ENCODE results near the gene TOR1A.
A peak's percentile ranks its signal among the peaks of the same experiment; 100 is the strongest.
"Not testable (repeated sequence)": the region's sequence is repeated elsewhere in the genome, so short reads cannot be mapped to it uniquely, and the experiment has no call there.

Gene TOR1A

GRCh38 chr9:129803676-129804060 is 20.3 kb downstream of the TOR1A start:
- Mint-ChIP-seq H3K27ac (no peak overlapping the region), H3K9me3 (no peaks in the 10 kb centered on the region), H3K4me1 (peaks cover 20% of the 10 kb centered on the region), H3K27me3 (ENCODE audit: low read depth, poor library complexity) (peaks cover 4% of the 10 kb centered on the region), H3K36me3 (ENCODE audit: low read depth) (peaks cover 21% of the 10 kb centered on the region), H3K4me3 (peak overlapping the region; percentile 81)
- DNase-seq = no peak
- no peak for TF ChIP-seq CTCF (IDR thresholded peaks at IDR 0.05)

GRCh38 chr9:129802833-129803675 is 20.9 kb downstream of the TOR1A start, which contains the start of gene TOR1B:
TOR1B (plus strand) TSS chr9:129803184; CDS start chr9:129803213, 29 bp downstream.
- no peaks in the 10 kb centered on the region for H3K9me3 Mint-ChIP-seq
- peaks cover 5% of the 10 kb centered on the region for H3K27me3 Mint-ChIP-seq (ENCODE audit: low read depth, poor library complexity)
- H3K27ac Mint-ChIP-seq = no peak within 1 kb of the TSS
- peak; percentile 96 for DNase-seq
- TF ChIP-seq CTCF (IDR thresholded peaks at IDR 0.05) = no peak
- H3K4me1 Mint-ChIP-seq = peaks cover 20% of the 10 kb centered on the region
- peaks cover 20% of the 10 kb centered on the region for H3K36me3 Mint-ChIP-seq (ENCODE audit: low read depth)
- peak within 1 kb of the TSS; percentile 81 for H3K4me3 Mint-ChIP-seq

DNA sequence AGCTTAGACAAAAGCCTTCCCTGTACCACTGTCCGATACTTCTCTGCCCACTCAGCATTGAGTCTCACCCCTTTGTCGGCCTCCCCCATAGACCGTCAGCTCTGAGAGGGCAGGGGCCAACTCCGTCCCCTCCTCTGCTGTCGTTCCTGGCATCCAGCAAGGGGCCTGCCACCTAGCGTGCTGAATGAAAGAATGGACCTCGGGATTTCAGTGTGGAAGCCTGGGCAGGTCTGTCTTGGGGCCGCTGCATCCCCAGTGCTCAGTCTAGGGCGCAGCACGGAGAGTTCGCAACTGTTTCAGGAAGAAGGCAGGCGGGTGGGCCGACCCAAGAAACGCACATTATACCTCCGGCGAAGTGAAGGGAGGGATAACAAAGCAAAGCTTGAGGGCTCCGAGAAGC is 22.4 kb downstream of the TOR1A start:
- H3K27ac Mint-ChIP-seq = peak overlapping the region; percentile 72
- no peaks in the 10 kb centered on the region for H3K9me3 Mint-ChIP-seq
- H3K4me1 Mint-ChIP-seq = peaks cover 19% of the 10 kb centered on the region
- peaks cover 11% of the 10 kb centered on the region for H3K27me3 Mint-ChIP-seq (ENCODE audit: low read depth, poor library complexity)
- H3K4me3 Mint-ChIP-seq = peak overlapping the region; percentile 65
- TF ChIP-seq CTCF (IDR thresholded peaks at IDR 0.05) = no peak
- no peak for DNase-seq
- H3K36me3 Mint-ChIP-seq (ENCODE audit: low read depth) = peaks cover 10% of the 10 kb centered on the region

GRCh38 chr9:129798973-129799372 is 25.0 kb downstream of the TOR1A start:
- Mint-ChIP-seq H3K27me3 (ENCODE audit: low read depth, poor library complexity) (peaks cover 30% of the 10 kb centered on the region), H3K4me1 (peaks cover 3% of the 10 kb centered on the region), H3K27ac (no peak overlapping the region), H3K4me3 (no peak overlapping the region), H3K9me3 (no peaks in the 10 kb centered on the region), H3K36me3 (ENCODE audit: low read depth) (no peaks in the 10 kb centered on the region)
- TF ChIP-seq CTCF (IDR thresholded peaks at IDR 0.05) = no peak
- no peak for DNase-seq

DNA sequence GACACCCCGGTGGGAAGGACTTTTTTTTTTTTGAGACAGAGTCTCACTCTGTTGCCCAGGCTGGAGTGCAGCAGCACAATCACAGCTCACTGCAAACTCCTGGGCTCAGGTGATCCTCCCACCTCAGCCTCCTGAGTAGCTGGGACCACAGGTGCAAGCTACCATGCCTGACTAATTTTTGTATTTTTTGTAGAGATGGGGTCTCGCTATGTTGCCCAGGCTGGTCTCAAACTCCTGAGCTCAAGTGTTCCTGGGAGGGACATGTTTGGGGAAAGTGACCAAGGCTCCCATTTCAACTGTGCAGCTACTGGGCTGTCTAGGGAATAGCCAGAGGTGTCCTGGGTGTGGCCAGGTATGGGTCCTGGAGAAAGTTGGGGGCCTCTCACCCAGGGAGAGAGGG is 27.9 kb downstream of the TOR1A start:
- not testable (repeated sequence) for H3K4me1 Mint-ChIP-seq; H3K27ac Mint-ChIP-seq; H3K36me3 Mint-ChIP-seq (ENCODE audit: low read depth); DNase-seq; H3K4me3 Mint-ChIP-seq; H3K9me3 Mint-ChIP-seq
- H3K27me3 Mint-ChIP-seq (ENCODE audit: low read depth, poor library complexity) = peaks cover 48% of the 10 kb centered on the region

DNA sequence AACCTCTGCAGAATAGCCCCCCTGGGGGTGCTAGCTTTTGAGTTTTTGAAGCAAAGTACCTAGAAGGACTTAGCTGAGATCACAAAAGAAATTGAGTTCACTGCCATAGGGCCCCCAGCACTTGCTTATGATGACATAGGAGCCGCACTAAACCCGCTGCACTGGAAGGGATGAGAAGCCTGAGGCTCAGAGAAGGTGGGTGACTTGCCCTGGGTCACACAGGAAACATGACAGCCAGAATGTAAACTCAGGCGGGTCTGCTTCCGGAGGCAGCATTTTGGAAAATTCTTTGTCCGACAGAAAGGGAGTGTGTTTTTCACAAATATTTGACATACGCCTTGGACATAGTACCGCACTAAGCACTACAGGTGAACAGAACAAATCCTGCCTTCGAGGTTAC is 29.4 kb downstream of the TOR1A start:
- no peak for TF ChIP-seq CTCF (IDR thresholded peaks at IDR 0.05)
- H3K4me3 Mint-ChIP-seq = no peak overlapping the region
- DNase-seq = no peak
- peaks cover 49% of the 10 kb centered on the region for H3K27me3 Mint-ChIP-seq (ENCODE audit: low read depth, poor library complexity)
- no peaks in the 10 kb centered on the region for H3K4me1 Mint-ChIP-seq
- H3K27ac Mint-ChIP-seq = no peak overlapping the region
- no peaks in the 10 kb centered on the region for H3K36me3 Mint-ChIP-seq (ENCODE audit: low read depth)
- H3K9me3 Mint-ChIP-seq = no peaks in the 10 kb centered on the region

All from nephron progenitor cell (in vitro differentiated cells).